Urothelium cell line (cell line): Measurements from ENCODE around the gene EDA2R.

Experiments used
- DNase-seq: peaks from one replicate; pipeline ENCODE4 v3.0.0; 2011; ENCODE audit warnings: low spot score, mixed read lengths
- FAIRE-seq: peaks from 2 replicates; lab custom pipeline; 2011; peaks lifted over from hg19 to GRCh38; lab: Jason Lieb, UNC

The EDA2R gene

GRCh38 chrX:66638591-66639500, at the start of gene EDA2R:
Gene EDA2R, minus strand, starts transcription at chrX:66639078. Its CDS starts 23,058 bp downstream, at chrX:66616020.
- FAIRE-seq (no peak), DNase-seq (peak; percentile 77)

- DNase-seq (no peak), FAIRE-seq (no peak)
Observed at GRCh38 chrX:66684196-66684595, 45.3 kb upstream of the EDA2R start.

GRCh38 chrX:66680451-66680850, 41.6 kb upstream of the EDA2R start:
- FAIRE-seq (no peak), DNase-seq (no peak)

GRCh38 chrX:66677430-66677829, 38.6 kb upstream of the EDA2R start:
- DNase-seq (no peak), FAIRE-seq (no peak)

GRCh38 chrX:66676990-66677389, 38.1 kb upstream of the EDA2R start:
- DNase-seq: no peak
- no peak for FAIRE-seq

GRCh38 chrX:66676413-66676812, 37.5 kb upstream of the EDA2R start:
- no peak for DNase-seq

GRCh38 chrX:66675541-66675940, 36.7 kb upstream of the EDA2R start:
- FAIRE-seq: no peak
- DNase-seq: no peak

More at GRCh38 chrX:66676413-66676812, 37.5 kb upstream of the EDA2R start:
- no peak for FAIRE-seq

GRCh38 chrX:66674506-66674905, 35.6 kb upstream of the EDA2R start:
- FAIRE-seq: no peak

GRCh38 chrX:66672106-66672505, 33.2 kb upstream of the EDA2R start:
- FAIRE-seq: no peak
- DNase-seq: no peak

More at GRCh38 chrX:66674506-66674905, 35.6 kb upstream of the EDA2R start:
- no peak for DNase-seq

GRCh38 chrX:66654411-66654810, 15.5 kb upstream of the EDA2R start:
- DNase-seq (no peak), FAIRE-seq (no peak)

GRCh38 chrX:66635360-66635759, 3.5 kb downstream of the EDA2R start:
- FAIRE-seq: no peak
- DNase-seq: peak; percentile 23

- DNase-seq: no peak
Observed at GRCh38 chrX:66634272-66634671, 4.6 kb downstream of the EDA2R start.

GRCh38 chrX:66633541-66633940, 5.3 kb downstream of the EDA2R start:
- DNase-seq (no peak), FAIRE-seq (no peak)

More at GRCh38 chrX:66634272-66634671, 4.6 kb downstream of the EDA2R start:
- no peak for FAIRE-seq

GRCh38 chrX:66632981-66633380, 5.9 kb downstream of the EDA2R start:
- DNase-seq (no peak), FAIRE-seq (no peak)

- no peak for FAIRE-seq
Observed at GRCh38 chrX:66632473-66632872, 6.4 kb downstream of the EDA2R start.

GRCh38 chrX:66625525-66625924, 13.4 kb downstream of the EDA2R start:
- FAIRE-seq (no peak), DNase-seq (no peak)

More at GRCh38 chrX:66632473-66632872, 6.4 kb downstream of the EDA2R start:
- peak; percentile 18 for DNase-seq

- no peak for DNase-seq
- FAIRE-seq: no peak
Observed at GRCh38 chrX:66622209-66622608, 16.7 kb downstream of the EDA2R start.

GRCh38 chrX:66616944-66617343, 21.9 kb downstream of the EDA2R start:
- DNase-seq (no peak), FAIRE-seq (no peak)

- DNase-seq (no peak), FAIRE-seq (no peak)
Observed at GRCh38 chrX:66602381-66602938, 36.4 kb downstream of the EDA2R start.

- DNase-seq: no peak
- FAIRE-seq: no peak
Observed at GRCh38 chrX:66601522-66601921, 37.4 kb downstream of the EDA2R start.

GRCh38 chrX:66579219-66579618, 59.7 kb downstream of the EDA2R start:
- no peak for DNase-seq
- no peak for FAIRE-seq

- no peak for FAIRE-seq
- DNase-seq: no peak
Observed at GRCh38 chrX:66553973-66554372, 84.9 kb downstream of the EDA2R start.
